Smooth muscle cell of the coronary artery (primary cell): Measurements from ENCODE around the gene ASB18. TPM values are rescaled to one million over a fixed set of nuclear protein-coding genes. Genes with fewer than 3 reads are reported as not detected.

Experiments
- total RNA-seq: library from RNA; depleted of rRNA; stranded (reverse); fragments of >200 nt; gene quantifications from 2 replicates; pipeline ENCODE4 v1.2.3, GENCODE V29; 2014; ENCODE audit warnings: low replicate concordance

The ASB18 gene, protein sequence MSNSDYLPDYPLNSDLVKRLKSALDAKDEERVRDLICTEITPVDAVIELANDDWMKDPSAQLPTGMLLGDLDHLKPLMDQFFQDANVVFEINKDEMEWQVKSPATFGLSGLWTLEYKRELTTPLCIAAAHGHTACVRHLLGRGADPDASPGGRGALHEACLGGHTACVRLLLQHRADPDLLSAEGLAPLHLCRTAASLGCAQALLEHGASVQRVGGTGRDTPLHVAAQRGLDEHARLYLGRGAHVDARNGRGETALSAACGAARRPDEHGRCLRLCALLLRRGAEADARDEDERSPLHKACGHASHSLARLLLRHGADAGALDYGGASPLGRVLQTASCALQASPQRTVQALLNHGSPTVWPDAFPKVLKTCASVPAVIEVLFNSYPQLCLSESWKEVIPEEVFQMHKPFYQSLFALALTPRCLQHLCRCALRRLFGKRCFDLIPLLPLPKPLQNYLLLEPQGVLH
- total RNA-seq: not detected in 2 replicates

DNA sequence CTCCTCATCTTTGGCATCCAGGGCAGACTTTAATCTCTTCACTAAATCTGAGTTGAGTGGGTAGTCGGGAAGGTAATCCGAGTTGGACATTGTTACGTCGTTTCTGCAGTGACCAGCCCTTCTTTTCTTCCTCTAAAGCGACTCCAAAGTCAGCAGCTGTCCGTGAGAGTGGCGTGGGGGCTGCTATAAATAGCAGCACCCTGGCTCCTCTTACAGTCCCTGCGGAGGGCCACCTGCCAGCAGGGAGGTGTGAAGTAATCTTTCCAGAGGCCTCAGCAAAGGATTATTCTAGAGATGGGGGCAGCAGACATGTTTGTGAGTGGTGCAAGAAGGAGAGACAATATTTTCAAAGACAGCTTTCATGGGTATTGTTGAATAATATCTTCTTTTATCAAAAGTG, at the start of gene ASB18:
TSS of gene ASB18 (minus strand) at position 151 of the 400 bp plus-strand sequence. CDS start at position 90, 61 bp downstream.

GRCh38 chr2:236168110-236169080, 95.8 kb downstream of the ASB18 start, which contains the start of gene GBX2:
GBX2 (minus strand) TSS chr2:236168386; CDS start chr2:236167971, 415 bp downstream.

Other genes starting within 250 kb of the ASB18 start
- gene GBX2, start 96.0 kb downstream of the ASB18 start, total RNA-seq: 0.60 TPM in 1 of 2 replicates, not detected in the other